NB4 (cell line): ENCODE results near the gene FAM193A.

Experiments
- CTCF ChIP-seq: IDR thresholded peaks from one replicate; pipeline ENCODE4 v1.5.1; 2012; ENCODE audit warnings: low read depth, low read length
- POLR2A ChIP-seq: IDR thresholded peaks from 2 replicates; pipeline ENCODE4 v1.6.1; 2011; ENCODE audit warnings: mild to moderate bottlenecking; ENCODE audit not compliant: insufficient read length; ENCODE audit errors: extremely low read depth

- TF ChIP-seq CTCF (no peak), POLR2A (no peak)
Measured at GRCh38 chr4:2667428-2667827, 131.0 kb downstream of the FAM193A start.
